Breast epithelium (tissue), 3 donors: Measurements from ENCODE around the gene ZNF473.

Experiments
- CTCF ChIP-seq, 3 donors: fragments of 450-650 bp; IDR thresholded peaks; one replicate each; pipeline ENCODE4 v1.5.1; 2016 to 2017; ENCODE audit warnings: antibody characterized with exemption in 3 of 3, mild to moderate bottlenecking in 3 of 3, moderate library complexity in 3 of 3
- POLR2A ChIP-seq: fragments of 450-650 bp; IDR thresholded peaks from one replicate; pipeline ENCODE4 v1.6.1; 2016; ENCODE audit warnings: antibody characterized with exemption, mild to moderate bottlenecking, moderate library complexity

- TF ChIP-seq POLR2A (no peak), CTCF (IDR thresholded peaks at IDR 0.05) (peak in 1 of 3 donors; percentile 5)
Measured at GRCh38 chr19:50024719-50025021, 1.1 kb upstream of the ZNF473 start.
